IMR-90 (cell line): ENCODE results near the gene NEURL1. TPM values are rescaled to one million over a fixed set of nuclear protein-coding genes. Genes with fewer than 3 reads are reported as not detected.
A peak's percentile ranks its signal among the peaks of the same experiment; 100 is the strongest.

ENCODE experiments used
- ATAC-seq: fragments of 200-7000 bp; cut with Tn5 transposase; 2 replicates; pipeline ENCODE4 v1.9.1; 2020; ENCODE audit warnings: low read depth, mild to moderate bottlenecking, moderate library complexity
- BruUV-seq: library from RNA; stranded (reverse); fragments of 400-500 nt; replicated peaks from 2 replicates; lab custom pipeline; 2021; lab: Mats Ljungman, UMichigan
- CTCF ChIA-PET: fragments of 300-600 bp; formaldehyde crosslinking; extraction: SDS; loops from one replicate; lab custom pipeline; 2021; ENCODE audit warnings: antibody characterized with exemption; lab: Yijun Ruan, JAX
- POLR2A ChIA-PET: fragments of 300-600 bp; sonication (Branson Sonifier 250); formaldehyde crosslinking; loops from one replicate; lab custom pipeline; 2022; ENCODE audit warnings: antibody characterized with exemption; ENCODE audit not compliant: unreplicated experiment; lab: Charles Lee
- DNase-seq: peaks from one replicate; pipeline ENCODE4 v3.0.0; 2013
- H2AFZ ChIP-seq: replicated peaks from 2 replicates; pipeline ENCODE3; 2013; ENCODE audit warnings: low read length, mild to moderate bottlenecking; ENCODE audit not compliant: poor library complexity
- H2AK5ac ChIP-seq: 2 replicates; pipeline ENCODE4 v1.6.1; 2013; ENCODE audit warnings: low read depth, low read length, inconsistent platforms
- H2AK9ac ChIP-seq: replicated peaks from 2 replicates; pipeline ENCODE3; 2013; ENCODE audit warnings: mild to moderate bottlenecking, low read depth, low read length, moderate library complexity; ENCODE audit not compliant: poor library complexity
- H2BK120ac ChIP-seq: 2 replicates; pipeline ENCODE4 v1.6.1; 2013; ENCODE audit warnings: low read depth, low read length, inconsistent platforms
- H2BK15ac ChIP-seq: 3 replicates; pipeline ENCODE4 v1.6.1; 2013; ENCODE audit warnings: low read depth, low read length, inconsistent platforms
- H2BK20ac ChIP-seq: 2 replicates; pipeline ENCODE4 v1.6.1; 2013; ENCODE audit warnings: low read depth, mild to moderate bottlenecking, inconsistent platforms, low read length, moderate library complexity
- H2BK5ac ChIP-seq: 2 replicates; pipeline ENCODE4 v1.6.1; 2013; ENCODE audit warnings: mild to moderate bottlenecking, low read depth, low read length, inconsistent platforms; ENCODE audit not compliant: poor library complexity, severe bottlenecking
- H3K14ac ChIP-seq: replicated peaks from 2 replicates; pipeline ENCODE4 v1.6.1; 2013; ENCODE audit warnings: low read depth, low read length, inconsistent platforms
- H3K18ac ChIP-seq: 2 replicates; pipeline ENCODE4 v1.6.1; 2013; ENCODE audit warnings: low read depth, low read length, control low read depth
- H3K23ac ChIP-seq: 2 replicates; pipeline ENCODE4 v1.6.1; 2013; ENCODE audit warnings: low read depth, low read length, inconsistent platforms
- H3K27ac ChIP-seq: 2 replicates; pipeline ENCODE4 v1.5.1; 2013; ENCODE audit warnings: mild to moderate bottlenecking, control low read depth, low read length; ENCODE audit not compliant: insufficient read depth
- H3K27me3 ChIP-seq: 2 replicates; pipeline ENCODE4 v1.6.1; 2013; ENCODE audit warnings: low read length; ENCODE audit not compliant: control insufficient read depth, insufficient read depth
- H3K36me3 ChIP-seq: 2 replicates; pipeline ENCODE4 v1.6.1; 2013; ENCODE audit warnings: low read length, mixed read lengths; ENCODE audit not compliant: control insufficient read depth, insufficient read depth
- H3K4ac ChIP-seq: 2 replicates; pipeline ENCODE4 v1.6.1; 2013; ENCODE audit warnings: low read depth, low read length, inconsistent platforms
- H3K4me1 ChIP-seq: 2 replicates; pipeline ENCODE4 v1.6.1; 2013; ENCODE audit warnings: low read length, mixed read lengths; ENCODE audit not compliant: control insufficient read depth, insufficient read depth
- H3K4me2 ChIP-seq: 2 replicates; pipeline ENCODE4 v1.6.1; 2013; ENCODE audit warnings: low read depth, mild to moderate bottlenecking, control low read depth, low read length, moderate library complexity
- H3K4me3 ChIP-seq: 2 replicates; pipeline ENCODE4 v1.5.1; 2013; ENCODE audit warnings: low read depth, mild to moderate bottlenecking, control low read depth, low read length, moderate library complexity; ENCODE audit not compliant: insufficient read depth
- H3K56ac ChIP-seq: 2 replicates; pipeline ENCODE4 v1.6.1; 2013; ENCODE audit warnings: low read length, inconsistent platforms; ENCODE audit not compliant: insufficient read depth; ENCODE audit errors: extremely low read depth
- H3K79me1 ChIP-seq, 2 experiments: 2 replicates each; pipeline ENCODE4 v1.6.1; 2013; ENCODE audit warnings: low read length in 2 of 2, inconsistent platforms in 1 of 2, low read depth in 1 of 2
- H3K9ac ChIP-seq: 2 replicates; pipeline ENCODE4 v1.6.1; 2013; ENCODE audit warnings: low read depth, low read length, control low read depth
- H3K9me1 ChIP-seq: 2 replicates; pipeline ENCODE4 v1.6.1; 2013; ENCODE audit warnings: low read length, inconsistent platforms; ENCODE audit not compliant: insufficient read depth
- H3K9me3 ChIP-seq: 2 replicates; pipeline ENCODE4 v1.6.1; 2013; ENCODE audit warnings: low read length; ENCODE audit not compliant: control insufficient read depth, insufficient read depth
- H4K20me1 ChIP-seq: 2 replicates; pipeline ENCODE4 v1.6.1; 2013; ENCODE audit warnings: low read length, inconsistent platforms; ENCODE audit not compliant: insufficient read depth
- H4K5ac ChIP-seq: 2 replicates; pipeline ENCODE4 v1.6.1; 2013; ENCODE audit warnings: mild to moderate bottlenecking, low read depth, low read length, control low read depth
- H4K8ac ChIP-seq, 2 experiments: 2 replicates each; pipeline ENCODE4 v1.6.1; 2013; ENCODE audit warnings: low read depth in 2 of 2, low read length in 2 of 2, control low read depth in 1 of 2, inconsistent platforms in 1 of 2
- H4K91ac ChIP-seq: 2 replicates; pipeline ENCODE4 v1.6.1; 2013; ENCODE audit warnings: low read depth, low read length, inconsistent platforms; ENCODE audit not compliant: insufficient read depth
- CEBPB ChIP-seq: IDR thresholded peaks from 2 replicates; pipeline ENCODE4 v1.6.1; 2012; ENCODE audit warnings: low read depth, low read length, improper control_type of control experiment
- CHD1 ChIP-seq: IDR thresholded peaks from 2 replicates; pipeline ENCODE4 v1.6.1; 2012; ENCODE audit warnings: low read depth, low read length, improper control_type of control experiment
- CTCF ChIP-seq: conservative IDR thresholded peaks from 2 replicates; pipeline ENCODE4 v1.5.1; 2012; ENCODE audit warnings: mild to moderate bottlenecking, low read depth, low read length, improper control_type of control experiment
- FOS ChIP-seq: fragments of 150-350 bp; IDR thresholded peaks from 2 replicates; pipeline ENCODE4 v1.6.1; 2016; ENCODE audit warnings: low read depth, low read length
- MAZ ChIP-seq: IDR thresholded peaks from 2 replicates; pipeline ENCODE4 v1.6.1; 2012; ENCODE audit warnings: low read depth, mild to moderate bottlenecking, low read length, improper control_type of control experiment, moderate library complexity, borderline replicate concordance
- NFE2L2 ChIP-seq: fragments of 150-350 bp; IDR thresholded peaks from 2 replicates; pipeline ENCODE4 v1.6.1; 2016; ENCODE audit warnings: low read depth, mild to moderate bottlenecking, low read length
- POLR2A ChIP-seq: IDR thresholded peaks from 2 replicates; pipeline ENCODE4 v1.6.1; 2012; ENCODE audit warnings: mild to moderate bottlenecking, low read depth, low read length
- SMC3 ChIP-seq: fragments of 150-350 bp; IDR thresholded peaks from 2 replicates; pipeline ENCODE4 v1.6.1; 2016; ENCODE audit warnings: low read depth, mild to moderate bottlenecking, antibody characterized with exemption, low read length, moderate library complexity
- USF2 ChIP-seq: fragments of 150-350 bp; IDR thresholded peaks from 2 replicates; pipeline ENCODE4 v1.6.1; 2017; ENCODE audit warnings: mild to moderate bottlenecking, antibody characterized with exemption, low read length, low read depth
- WGBS, 2 experiments: methylation state at CpG; one replicate each; pipeline versions ENCODE4 v1.1.5 to v1.1.7; 2013; ENCODE audit warnings: missing lambda C conversion rate in 2 of 2; ENCODE audit not compliant: insufficient read length in 1 of 2; ENCODE audit errors: extremely low coverage in 2 of 2; 5-methylcytosine and 5-hydroxymethylcytosine counted together
- dilution Hi-C: fragments of 300-500 bp; cut with HindIII; formaldehyde crosslinking; loops from one replicate; pipeline ENCODE4 v1.14.3; 2018; ENCODE audit warnings: low sequenced_read_pairs; ENCODE audit not compliant: unreplicated experiment
- in situ Hi-C: fragments of 300-500 bp; cut with MboI; formaldehyde crosslinking; loops from 3 replicates; pipeline ENCODE4 v1.14.3; 2019; ENCODE audit warnings: low sequenced_read_pairs, inconsistent platforms, mixed read lengths
- intact Hi-C: fragments of 100-400 bp; cut with micrococcal nuclease; formaldehyde crosslinking; loops from 2 replicates; pipeline ENCODE4 v1.10.0; 2022
- polyA plus RNA-seq, 3 experiments: library from polyadenylated mRNA; depleted of rRNA; stranded (reverse); fragments of >200 nt; gene quantifications; 2 replicates each; pipeline ENCODE4 v1.2.3, GENCODE V29; 2012; ENCODE audit warnings: low replicate concordance in 1 of 3
- total RNA-seq: library from RNA; depleted of rRNA; stranded (reverse); fragments of >200 nt; gene quantifications from 2 replicates; pipeline ENCODE4 v1.2.3, GENCODE V29; 2012

NEURL1 gene
- total and polyA plus RNA-seq, 2 of the 4 experiments (the other 2 are of a cell fraction): 0.36 to 0.82 TPM

DNA sequence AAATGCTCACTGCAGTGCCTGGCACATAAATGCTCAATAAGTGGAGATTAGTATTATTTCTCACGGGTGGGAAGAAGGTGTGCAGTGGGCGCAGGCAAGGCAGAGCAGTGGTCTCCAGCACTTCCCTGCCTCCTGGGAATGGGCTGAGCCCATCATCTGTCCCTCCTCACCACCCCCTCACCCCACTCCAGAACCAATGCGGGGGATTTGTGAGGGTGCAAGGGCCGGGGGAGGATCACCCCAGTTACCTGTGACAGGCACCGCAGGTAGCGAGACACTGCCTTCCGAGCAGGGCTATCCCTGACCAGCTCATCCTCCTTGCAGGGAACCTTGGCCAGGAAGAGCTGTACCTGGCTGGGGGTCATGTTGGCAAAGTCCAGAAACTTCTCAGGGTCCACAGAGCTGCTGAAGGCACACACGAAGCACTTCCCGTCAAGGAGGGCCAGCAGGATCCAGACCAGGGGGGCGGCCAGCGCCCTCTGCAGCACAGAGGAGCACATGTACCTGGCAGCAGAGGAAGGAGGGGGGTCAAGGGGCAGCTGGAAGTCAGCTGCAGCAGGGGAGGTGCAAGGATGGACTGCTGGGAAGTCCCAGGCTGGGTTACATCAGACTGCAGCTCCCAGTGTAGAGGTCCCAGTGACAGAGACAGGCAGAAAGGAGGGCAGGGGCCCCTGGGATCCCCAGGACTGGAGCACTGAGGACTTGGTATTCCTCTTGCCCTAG lies 17.3 kb upstream of the NEURL1 start:
- 20% methylated on average over 5 of the region's 11 CpGs; no CpG with 5 or more reads in 1 of the 2 experiments for WGBS, 2 experiments
- Histone ChIP-seq H4K5ac (no peak overlapping the region), H3K9ac (no peak overlapping the region), H4K8ac (no peak overlapping the region), H2AK5ac (no peak overlapping the region), H3K4me1 (peaks cover 3% of the 10 kb centered on the region), H2BK120ac (no peak overlapping the region), H2AFZ (peak overlapping the region; percentile 2), H2BK5ac (no peak overlapping the region), H3K23ac (no peak overlapping the region), H3K79me1 (no peaks in the 10 kb centered on the region), H3K27me3 (peaks cover 31% of the 10 kb centered on the region), H2BK15ac (no peak overlapping the region), H3K36me3 (no peaks in the 10 kb centered on the region), H4K91ac (no peak overlapping the region), H3K4ac (no peak overlapping the region), H3K4me2 (no peak overlapping the region), H3K27ac (no peak overlapping the region), H3K18ac (no peak overlapping the region), H3K14ac (no peak overlapping the region), H3K56ac (no peak overlapping the region), H3K9me1 (peaks cover 4% of the 10 kb centered on the region; the same call in 1 of the 2 replicates), H2BK20ac (no peak overlapping the region), H3K9me3 (no peaks in the 10 kb centered on the region), H2AK9ac (peak overlapping the region; percentile 35), H3K4me3 (no peak overlapping the region), H4K20me1 (no peaks in the 10 kb centered on the region)
- in situ Hi-C loops: no loop called here
- intact Hi-C loops: no loop called here
- BruUV-seq: no TSS peak
- dilution Hi-C loops: no loop called here
- no peak for TF ChIP-seq NFE2L2
- TF ChIP-seq POLR2A: no peak
- no peak for TF ChIP-seq FOS
- no peak for TF ChIP-seq MAZ
- no peak for TF ChIP-seq CEBPB
- TF ChIP-seq USF2: no peak
- no peak for TF ChIP-seq SMC3
- TF ChIP-seq CTCF: no peak; the same call in 1 of the 2 replicates
- TF ChIP-seq CHD1: no peak
- CTCF ChIA-PET: no interaction called here
- ATAC-seq (no peak), DNase-seq (no peak)
- POLR2A ChIA-PET: no interaction called here
